HG03457 (cell line): ENCODE data around the gene ACP1.

Source experiments
- ATAC-seq: cut with Tn5 transposase; IDR thresholded peaks from one replicate; pipeline ENCODE4 v1.9.1; 2021; ENCODE audit warnings: moderate number of reproducible peaks; ENCODE audit not compliant: unreplicated experiment

The ACP1 gene

DNA sequence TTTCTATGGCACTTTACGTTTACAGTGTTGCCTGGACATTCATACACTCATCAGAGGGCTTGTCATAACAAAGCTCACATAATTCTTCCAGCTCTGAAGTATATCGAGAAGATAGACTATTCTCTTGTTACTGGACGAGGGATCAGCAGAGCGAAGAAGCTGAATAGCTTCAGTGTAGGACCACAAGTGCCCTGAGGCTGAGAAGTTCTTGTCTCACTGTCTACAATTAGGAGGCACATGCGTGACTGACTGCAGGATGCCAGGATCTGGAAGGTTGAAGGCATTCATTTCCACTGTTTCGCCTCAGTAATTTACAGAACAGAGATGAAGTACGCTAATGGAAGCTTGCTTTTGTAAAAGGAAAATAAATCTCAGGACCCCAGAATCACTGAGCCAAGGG, 10.5 kb upstream of the ACP1 start:
- no peak for ATAC-seq

DNA sequence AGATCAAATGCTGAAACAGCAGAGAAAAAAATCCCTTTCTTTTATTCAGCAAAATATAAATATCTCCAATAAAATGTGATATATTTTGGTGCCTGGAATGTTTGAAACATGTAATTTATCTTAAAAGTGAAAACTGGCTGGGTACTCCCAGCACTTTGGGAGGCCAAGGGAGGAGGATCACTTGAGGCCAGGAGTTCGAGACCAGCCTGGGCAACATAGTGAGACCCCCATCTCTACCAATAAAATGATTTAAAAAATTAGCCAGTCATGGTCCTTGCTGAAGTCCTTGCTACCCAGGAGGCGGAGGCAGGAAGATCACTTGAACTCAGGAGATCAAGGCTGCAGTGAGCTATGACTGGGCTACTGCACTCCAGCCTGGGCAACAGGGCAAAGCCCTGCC, 9.6 kb upstream of the ACP1 start:
- ATAC-seq = no peak

DNA sequence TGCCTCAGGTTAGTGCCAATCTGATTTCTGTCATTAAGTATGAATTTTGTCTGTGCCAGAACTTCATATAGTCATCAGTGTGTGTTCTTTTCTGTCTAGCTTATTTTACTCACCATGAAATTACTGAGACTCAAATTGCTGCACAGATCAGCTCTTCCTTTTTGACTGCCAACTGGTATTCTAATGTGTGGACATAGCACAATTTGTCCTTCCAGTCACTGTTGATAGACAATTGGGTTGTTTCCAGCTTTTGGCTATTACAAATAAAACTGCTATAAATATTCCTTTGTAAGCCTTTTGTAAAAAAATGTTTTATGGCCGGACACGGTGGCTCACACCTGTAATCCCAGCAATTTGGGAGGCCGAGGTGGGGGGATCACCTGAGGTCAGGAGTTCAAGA, 8.7 kb upstream of the ACP1 start:
- ATAC-seq = no peak

DNA sequence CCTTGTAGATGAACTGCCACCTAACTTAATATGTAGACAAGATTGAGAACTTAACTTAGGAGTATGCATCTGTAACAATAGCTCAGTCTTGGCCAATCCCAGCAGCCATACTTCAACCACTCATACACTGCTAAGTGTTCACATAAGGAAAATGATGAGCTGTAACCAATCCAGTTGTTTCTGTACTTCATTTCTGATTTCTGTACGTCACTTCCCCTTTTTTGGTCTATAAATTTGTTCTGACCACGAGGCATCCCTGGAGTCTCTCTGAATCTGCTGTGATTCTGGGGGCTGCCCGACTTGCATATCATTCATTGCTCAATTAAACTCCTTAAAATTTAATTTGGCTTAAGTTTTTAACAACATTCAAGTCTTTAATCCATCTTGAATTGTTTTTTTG, 7.3 kb upstream of the ACP1 start:
- no peak for ATAC-seq

DNA sequence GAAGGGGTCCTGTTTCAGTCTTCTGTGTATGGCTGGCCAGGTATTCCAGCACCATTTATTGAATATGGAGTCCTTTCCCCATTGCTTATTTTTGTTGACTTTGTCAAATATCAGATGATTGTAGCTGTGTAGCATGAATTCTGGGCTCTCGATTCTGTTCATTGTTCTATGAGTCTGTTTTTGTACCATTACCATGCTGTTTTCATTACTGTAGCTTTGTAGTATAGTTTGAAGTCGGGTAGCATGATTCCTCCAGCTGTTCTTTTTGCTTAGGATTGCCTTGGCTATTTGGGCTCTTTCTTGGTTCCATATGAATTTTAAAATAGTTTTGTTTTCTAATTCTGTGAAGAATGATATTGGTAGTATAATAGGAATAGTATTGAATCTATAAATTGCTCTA, 6.9 kb upstream of the ACP1 start:
- ATAC-seq = no peak

DNA sequence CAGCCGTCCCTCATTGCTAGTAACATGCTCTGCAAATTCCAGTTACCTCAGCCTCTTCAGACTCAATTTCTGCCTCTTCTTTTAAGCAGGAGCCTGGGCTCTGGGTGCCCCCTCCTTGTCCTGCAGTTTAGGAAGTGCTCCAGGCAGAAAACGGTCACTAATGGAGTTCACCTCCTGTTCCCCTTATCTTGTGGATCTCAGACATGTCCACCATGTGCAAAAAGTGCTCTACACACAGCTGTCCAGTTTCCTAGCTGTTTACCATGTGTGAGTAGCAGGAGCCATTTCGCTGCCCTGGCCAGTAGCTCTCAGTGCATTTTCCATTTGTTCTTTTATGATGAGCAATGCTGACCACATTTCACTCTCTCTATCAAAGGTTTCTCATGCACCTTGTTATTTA, 5.8 kb upstream of the ACP1 start:
- no peak for ATAC-seq

DNA sequence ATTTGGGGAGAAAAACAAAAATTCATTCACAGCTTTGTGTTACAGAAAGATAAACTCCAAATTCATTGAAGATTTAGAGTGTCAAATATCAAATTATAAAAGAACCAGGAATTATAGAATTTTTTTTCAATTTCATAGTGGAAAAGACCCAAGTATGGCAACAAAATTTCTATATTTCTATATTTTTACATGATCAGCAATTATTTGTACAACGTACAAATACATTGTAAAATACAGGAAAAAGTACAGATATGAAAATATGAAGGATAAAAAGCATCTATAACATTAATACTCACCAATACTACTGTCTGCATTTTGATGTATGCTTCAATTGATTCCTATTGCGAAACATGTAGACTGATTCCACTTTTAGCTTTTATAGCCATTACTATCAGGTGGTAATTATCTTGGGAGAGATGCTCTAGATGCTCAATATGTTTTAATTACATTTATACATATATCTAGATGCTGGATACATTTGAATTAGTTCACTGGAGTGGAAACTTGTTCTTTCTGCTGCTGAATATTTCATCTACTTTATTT, 4.9 kb upstream of the ACP1 start:
- no peak for ATAC-seq

DNA sequence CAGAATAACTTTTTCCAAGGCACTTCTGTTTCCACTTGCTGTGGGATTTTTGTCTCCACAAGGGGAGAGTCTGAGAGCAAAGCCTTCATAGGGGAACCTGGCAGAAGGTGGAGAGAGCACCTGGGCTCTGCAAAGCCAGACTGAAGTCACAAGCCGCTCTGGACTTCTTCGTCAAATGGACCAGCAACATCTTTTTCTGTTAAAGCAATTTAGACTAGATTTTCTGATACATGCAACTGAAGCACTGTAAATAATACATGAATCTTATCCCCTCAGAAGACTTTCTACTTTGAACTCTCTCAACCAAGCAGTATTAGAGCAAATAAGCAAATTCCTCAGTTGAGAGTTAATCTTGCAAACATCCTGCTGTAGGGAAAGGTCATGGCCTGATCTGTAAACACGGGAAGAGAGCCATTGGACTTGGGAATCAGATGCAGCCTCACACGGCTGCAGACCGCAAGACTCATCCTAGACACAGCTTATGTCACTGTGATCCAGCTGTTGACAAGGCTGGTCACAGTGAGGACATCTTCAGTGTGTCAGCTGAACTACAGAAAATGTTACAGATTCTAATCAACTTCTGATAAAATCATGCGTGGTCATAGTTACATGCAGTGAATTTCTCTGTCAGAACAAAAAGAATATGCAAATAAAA, 4.1 kb upstream of the ACP1 start:
- no peak for ATAC-seq

DNA sequence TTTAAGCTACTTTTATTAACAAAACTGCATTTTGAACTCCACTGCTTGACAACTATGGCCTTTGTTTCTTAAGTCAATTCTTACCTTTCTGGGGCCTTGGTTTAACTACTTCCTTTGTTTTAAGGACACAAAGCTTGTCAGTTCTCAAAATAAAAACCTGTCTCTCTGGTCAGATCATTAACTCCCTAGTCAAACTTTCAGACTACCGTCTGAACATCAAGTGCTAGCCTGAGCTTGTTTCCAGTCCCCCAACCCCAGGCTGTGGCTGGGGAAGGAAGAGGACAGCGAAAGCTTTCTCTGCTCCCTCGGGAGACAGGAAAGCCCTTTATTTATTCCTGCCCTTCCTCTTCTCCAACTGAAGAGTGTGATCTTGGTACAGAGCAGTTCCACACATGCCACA, 2.6 kb upstream of the ACP1 start:
- no peak for ATAC-seq

DNA sequence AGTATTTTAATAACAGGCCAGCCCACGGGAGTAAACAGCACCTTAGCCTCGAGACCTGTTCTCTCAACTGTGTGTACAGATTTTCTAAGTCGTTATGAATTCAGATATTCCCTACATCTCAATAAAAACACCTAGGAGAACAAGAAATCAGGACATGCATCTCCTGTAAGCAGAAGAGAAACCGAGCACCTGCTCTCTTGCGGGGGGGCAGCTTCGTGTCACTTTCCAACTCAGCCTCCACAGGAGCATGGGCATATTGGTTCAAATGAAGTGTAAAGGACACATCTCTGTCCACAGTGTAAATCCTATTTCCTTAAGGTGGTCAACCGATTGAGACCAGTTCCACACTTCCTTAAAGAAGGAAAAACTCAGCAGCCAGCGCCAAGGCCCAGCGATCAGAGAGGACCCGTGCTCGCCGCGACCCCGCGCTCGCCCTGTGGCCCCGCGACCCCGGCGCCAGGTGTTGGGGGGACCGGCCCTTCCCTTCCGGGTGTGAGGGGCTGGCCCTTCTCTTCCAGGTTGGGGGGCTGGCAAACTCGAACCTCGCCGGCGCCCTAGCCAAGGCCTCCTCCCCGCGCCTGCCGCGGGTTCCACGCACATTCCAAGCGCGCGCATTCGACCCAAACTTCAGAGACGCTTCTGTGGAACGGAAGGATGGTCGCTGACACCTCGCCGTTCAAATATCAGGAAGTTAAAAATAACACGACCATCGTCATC, 1.6 kb upstream of the ACP1 start:
- ATAC-seq = no peak

DNA sequence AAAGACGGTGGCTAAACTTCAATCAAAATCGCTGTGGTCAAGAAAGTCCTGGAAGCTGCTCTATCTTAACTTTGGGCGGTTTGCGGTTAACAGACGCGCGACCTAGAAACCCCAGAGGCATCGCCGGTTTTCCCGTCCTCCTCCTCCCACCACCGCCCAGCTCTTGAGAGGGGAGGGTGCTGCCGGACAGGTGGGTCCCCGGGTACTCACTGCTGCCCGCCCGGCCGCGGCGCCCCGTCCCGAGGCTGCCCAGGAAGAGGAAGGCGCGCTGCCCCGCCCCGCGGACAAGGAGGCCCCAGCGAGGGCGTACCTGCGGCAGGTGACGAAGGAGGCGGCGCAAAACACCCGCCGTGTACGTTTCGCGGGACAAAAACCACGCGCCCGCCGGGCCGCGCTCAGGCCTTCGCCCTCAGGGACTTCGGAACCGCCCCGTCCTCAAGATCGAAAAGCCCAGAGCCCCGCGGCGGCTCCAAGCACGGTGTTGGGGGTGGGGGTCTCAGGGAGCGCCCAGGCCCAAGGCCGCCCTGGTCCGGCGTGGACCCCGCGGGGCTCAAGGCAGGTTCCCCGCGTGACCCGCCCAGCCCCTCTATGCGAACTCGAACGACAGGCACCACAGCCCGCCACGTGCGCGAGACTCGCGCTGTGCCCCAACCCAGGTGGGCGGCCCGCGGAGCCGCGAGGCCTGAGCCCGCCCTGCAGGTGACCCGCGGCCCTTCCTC, 814 bp upstream of the ACP1 start, which contains the start of gene SH3YL1:
SH3YL1 (minus strand) TSS at position 259 of the 719 bp plus-strand sequence; CDS start at position 211, 48 bp downstream.
- peak; percentile 15 for ATAC-seq

DNA sequence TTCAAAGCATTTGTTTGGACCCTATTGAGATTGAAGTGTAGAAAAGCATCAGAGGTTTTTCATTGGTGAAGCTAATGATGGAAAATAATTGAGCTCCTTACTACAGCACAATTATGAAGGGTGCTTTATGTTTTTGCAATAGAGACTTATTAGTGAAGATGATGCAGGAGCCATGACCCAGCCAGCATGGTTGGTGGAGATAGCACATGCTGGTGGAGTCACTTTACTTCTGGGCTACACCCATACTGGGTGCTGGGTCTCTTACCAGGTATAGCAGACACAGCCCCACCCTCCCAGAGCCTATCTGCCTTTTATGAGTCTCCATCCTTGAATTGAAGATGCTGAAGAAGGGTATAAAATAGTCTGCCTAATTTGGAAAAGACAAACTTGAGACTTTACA, 3.6 kb downstream of the ACP1 start:
- ATAC-seq = no peak

DNA sequence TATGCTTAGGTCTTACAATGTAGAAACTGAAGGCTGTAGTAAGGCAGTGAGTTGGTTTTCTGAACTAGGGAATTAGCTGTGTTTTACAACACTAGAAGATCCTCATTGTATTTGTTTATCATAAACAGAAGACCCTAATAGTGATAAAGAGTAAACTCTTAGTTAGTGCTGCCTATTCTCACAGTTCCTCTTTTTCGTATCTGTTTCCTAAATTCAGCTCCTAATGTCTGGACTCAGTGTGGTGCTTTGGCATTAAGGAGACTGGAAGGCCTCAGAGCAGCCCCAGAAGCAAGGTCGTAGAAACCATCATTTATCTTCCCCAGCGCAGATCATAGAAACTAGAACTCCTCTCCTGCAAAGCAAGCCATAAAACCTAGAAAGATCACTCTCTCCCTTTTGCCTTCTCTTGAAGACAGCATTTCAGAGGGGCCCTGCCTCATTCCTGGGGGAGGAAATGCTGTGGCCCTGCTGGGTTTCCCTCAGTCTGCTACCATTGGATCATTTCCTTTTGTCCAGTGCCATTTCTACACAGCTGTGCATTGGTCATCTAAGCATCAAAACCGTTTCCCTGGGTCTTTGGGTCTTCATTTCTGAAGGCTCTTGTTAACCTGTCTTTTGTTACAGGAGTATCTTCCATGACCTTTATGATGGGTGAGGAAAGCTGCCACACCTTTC, 4.7 kb downstream of the ACP1 start:
- ATAC-seq = no peak

DNA sequence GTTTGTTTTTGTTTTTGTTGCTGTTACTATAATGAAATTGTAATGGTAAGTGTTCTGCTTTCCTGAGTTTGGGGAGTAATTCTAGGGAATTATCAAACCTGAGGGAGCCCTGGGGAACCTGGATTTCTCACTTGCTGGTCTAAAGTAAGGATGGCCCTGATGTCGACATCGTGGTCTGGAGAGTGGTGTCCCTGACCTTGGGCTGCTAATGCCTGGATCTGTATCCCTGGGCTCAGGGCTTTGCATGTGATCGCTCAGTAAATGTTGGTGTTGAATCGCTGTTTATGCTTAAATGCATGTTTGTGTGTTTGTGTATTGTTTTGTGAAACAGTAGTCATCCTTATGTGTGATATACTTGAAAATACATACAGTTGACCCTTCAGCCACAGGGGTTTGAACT, 6.1 kb downstream of the ACP1 start:
- ATAC-seq = no peak

DNA sequence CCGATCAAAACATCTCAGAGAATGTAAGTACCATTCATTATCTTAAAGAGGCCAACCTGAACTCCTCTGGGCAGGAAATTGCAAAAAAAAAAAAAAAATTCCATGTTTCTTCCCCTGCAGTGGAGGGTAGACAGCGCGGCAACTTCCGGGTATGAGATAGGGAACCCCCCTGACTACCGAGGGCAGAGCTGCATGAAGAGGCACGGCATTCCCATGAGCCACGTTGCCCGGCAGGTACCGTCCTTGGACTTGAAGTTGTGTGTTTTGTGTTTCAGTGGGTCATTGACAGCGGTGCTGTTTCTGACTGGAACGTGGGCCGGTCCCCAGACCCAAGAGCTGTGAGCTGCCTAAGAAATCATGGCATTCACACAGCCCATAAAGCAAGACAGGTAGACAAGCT, 7.2 kb downstream of the ACP1 start:
- no peak for ATAC-seq

DNA sequence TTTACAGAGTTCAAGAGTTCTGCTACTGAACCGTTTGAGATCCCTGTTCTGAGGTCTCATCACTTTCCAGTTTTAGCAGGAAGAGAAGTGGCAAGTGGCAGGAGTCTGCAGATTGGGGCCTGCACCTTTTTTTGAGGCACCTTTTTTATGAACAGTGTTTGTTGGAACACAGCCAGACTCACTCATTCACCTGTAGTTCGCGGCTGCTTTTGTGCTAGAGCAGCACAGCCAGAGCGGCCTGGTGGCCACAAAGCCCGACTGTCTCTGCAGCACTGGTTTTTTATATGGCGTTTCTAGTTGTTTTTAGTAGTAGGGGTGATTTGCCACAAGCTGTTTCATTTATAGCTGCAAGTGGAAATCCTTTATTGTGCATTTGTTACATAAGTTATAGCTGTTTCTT, 8.6 kb downstream of the ACP1 start:
- ATAC-seq = no peak

DNA sequence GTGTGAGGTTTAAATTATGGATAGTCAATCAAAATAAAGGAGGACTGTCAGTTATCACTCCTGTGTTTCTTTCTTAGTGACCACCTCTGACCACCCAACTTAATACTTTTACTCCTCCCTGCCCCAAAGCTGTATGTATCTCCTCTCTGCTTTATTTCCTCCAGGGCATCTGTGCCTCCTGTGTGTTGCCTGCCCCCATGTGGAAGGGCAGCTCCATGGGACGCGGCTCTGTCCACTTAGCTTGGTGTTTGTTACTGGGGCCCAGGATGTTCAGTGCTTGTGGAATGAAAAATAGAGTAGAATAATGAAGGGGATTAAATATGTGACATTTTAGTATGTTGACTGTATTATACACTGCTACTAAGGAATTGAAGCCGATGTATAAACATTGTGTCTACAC, 9.8 kb downstream of the ACP1 start:
- ATAC-seq = no peak

DNA sequence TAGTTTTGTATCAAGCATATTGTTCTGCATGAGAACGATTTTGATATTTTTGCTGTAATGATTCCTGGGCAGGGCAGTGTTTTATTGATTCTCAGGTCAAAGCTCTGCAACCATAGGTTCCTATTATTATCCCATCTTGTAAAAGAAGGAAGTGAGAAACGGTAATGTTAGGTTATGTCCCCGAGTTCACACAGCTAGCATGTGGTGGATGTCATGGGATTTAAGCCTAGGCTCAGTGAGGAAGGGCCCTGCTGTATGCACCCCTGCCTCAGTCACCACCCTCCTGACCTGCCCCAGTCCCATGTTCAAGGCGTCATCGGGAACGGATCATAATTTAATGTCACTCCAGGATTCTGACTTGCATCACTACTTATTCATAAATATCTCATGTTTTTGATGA, 10.7 kb downstream of the ACP1 start:
- ATAC-seq = peak; percentile 83

DNA sequence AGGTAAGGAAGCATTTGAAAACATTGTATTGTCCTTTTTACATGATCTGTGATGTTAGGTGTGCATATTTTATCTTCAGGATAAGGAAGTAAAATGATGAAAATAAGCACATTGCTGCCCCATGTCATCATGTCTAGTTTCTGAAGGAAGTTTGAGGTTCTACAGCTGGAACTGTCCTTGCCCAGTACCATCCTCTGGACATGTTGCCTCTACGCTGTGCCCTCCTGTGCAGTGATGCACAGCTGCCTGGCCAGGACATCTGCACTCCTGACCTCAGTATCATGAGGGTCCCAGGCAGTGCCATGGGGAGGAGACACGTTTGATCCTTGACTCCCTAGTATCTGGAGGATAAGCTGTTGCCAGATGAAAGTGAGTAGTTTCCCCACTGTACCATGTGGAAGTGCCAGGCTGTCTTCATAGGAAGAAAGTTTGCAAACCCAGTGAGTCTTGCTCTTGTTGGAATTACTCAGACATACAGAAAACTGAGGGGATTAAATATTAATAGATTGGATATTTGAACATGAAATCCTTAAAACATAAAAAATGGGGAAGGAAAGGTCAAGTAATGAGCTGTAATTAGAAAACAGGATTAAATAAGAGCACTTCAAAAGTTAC, 13.7 kb downstream of the ACP1 start:
- no peak for ATAC-seq

DNA sequence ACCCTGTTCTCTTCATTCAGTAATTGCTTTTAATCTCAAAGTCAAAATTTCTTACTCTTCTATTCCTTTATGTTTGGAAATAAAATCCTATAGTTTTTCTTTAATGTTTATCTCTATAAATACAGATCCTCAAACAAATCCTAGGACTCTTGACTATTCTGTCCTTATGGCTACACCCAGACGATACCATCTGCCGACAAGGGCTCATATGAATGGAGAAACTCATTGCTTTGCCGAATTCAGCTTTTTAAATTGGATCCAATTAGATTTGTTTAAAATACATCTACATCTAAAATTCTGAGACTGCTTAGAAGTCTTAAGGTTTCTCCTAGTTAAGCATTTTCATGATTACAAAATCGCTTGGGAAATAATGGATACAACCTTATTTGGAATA, 14.2 kb downstream of the ACP1 start:
- ATAC-seq = no peak

DNA sequence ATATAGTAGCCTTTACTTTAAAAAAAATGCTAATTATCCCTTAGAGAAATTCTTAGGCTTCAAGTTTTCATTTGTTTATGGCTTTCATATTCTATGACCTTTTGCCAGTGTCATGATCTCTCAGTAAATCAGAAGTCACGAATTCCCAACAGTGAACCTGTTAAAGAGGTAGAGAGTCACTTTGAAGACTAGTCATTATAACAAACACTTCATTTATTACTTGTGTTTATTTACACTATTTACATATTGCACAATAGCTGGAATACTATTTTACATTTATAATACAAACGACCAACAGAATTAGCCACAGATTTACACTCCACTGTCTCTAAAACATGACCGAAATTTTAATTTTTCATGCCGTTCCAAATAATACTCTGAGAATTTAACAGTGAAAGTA, 14.6 kb downstream of the ACP1 start:
- ATAC-seq = no peak
